ENCODE measurements around the gene SLC25A10.
A peak's percentile ranks its signal among the peaks of the same experiment; 100 is the strongest.

Gene SLC25A10

DNA sequence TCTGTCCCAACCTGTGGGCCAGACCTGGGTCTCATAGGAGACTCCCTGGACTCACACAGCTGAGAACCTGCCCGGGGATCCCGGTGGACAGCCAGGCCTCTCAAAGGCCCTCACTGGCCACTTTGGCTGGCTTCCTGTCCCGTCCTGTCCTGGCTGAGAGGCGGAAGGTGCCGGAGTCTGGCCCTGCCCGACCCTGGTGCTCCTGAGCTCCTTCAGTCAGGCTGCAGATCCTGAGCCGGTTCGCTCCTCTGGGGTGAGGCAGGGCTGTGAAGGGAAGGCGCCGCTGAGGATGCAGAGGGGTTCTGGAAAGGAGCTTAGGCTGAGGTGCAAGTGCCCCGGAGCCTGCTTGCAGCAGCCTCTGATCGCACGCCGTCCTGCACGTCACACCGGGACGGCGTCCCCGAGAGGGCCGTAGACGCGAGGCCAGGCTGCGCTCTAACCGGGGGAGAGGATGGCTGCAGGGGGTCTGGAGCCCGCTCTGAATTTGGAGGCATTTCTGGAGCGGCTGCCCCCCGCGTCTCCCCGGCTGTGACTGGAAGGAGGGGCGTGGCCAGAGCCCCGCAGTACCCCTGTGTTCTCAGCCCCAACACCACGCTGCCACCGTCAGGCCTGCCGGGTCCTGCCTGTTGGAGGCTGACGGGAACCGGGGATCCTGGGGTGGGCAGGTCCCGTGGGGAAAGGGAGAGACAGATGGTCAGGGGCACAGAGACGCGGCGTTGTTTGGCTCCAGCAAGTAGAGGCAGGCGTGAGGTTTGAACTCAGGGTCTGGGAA lies 24.1 kb upstream of the SLC25A10 start:
- no peak for DNase-seq (ENCODE audit: low spot score)

DNA sequence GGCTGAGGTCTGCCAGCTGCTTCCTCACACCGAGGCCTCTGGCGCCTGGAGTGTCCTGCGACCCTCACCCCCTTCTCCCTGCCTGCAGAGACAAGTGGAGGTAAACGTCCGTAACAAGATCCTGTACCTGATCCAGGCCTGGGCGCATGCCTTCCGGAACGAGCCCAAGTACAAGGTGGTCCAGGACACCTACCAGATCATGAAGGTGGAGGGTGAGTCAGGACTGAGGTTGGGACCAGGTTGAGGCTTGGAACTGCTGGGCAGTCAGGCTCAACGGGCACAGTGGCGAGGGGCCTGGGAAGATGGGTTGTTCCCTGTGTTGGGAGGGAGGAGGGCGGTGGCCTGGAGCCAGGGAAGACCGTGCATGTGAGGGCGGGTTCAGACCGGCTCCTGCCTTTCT lies 23.5 kb upstream of the SLC25A10 start:
- no peak for DNase-seq (ENCODE audit: low spot score)

GRCh38 chr17:81690066-81690465 lies 22.0 kb upstream of the SLC25A10 start:
- no peak for DNase-seq (ENCODE audit: low spot score)

DNA sequence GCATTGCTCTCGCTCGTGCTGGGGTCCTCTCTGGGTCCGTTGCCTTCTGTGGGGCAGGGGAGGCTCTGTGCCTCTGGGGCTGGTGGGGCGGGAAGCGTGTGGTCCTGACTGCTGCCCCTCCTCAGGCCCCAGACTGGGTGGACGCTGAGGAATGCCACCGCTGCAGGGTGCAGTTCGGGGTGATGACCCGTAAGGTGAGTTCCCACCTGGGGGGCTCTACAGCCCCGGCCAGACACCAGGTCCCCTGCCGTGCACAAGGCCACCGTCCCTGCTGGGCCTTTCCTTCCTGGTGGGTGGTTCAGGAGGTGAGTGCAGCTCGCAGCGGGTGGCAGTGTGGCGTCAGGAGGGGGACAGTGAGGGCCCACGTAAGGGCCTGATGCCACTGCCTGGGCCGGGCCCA lies 21.5 kb upstream of the SLC25A10 start:
- no peak for DNase-seq (ENCODE audit: low spot score)

DNA sequence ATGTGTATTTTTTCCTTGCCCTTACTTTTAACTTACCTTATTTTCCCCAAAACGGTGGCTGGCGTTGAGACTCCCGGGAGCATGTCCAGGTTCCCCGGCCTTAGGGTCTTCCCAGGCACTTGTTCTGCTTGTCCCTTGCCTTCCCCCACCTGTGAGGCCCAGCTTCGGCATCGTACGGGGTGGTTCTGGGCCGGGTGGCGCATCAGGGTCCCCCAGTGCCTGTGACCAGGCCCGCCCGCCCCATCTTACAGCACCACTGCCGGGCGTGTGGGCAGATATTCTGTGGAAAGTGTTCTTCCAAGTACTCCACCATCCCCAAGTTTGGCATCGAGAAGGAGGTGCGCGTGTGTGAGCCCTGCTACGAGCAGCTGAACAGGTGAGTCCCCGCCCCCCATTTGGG lies 20.9 kb upstream of the SLC25A10 start:
- DNase-seq (ENCODE audit: low spot score): no peak

GRCh38 chr17:81691608-81692007 lies 20.5 kb upstream of the SLC25A10 start:
- DNase-seq (ENCODE audit: low spot score): no peak

- DNase-seq (ENCODE audit: low spot score): peak; percentile 40
Measured at GRCh38 chr17:81693509-81694210, 18.4 kb upstream of the SLC25A10 start.

GRCh38 chr17:81694810-81695209 lies 17.3 kb upstream of the SLC25A10 start:
- no peak for DNase-seq (ENCODE audit: low spot score)

GRCh38 chr17:81695211-81695610 lies 16.9 kb upstream of the SLC25A10 start:
- no peak for DNase-seq (ENCODE audit: low spot score)

GRCh38 chr17:81695801-81696200 lies 16.3 kb upstream of the SLC25A10 start:
- DNase-seq (ENCODE audit: low spot score): no peak

DNA sequence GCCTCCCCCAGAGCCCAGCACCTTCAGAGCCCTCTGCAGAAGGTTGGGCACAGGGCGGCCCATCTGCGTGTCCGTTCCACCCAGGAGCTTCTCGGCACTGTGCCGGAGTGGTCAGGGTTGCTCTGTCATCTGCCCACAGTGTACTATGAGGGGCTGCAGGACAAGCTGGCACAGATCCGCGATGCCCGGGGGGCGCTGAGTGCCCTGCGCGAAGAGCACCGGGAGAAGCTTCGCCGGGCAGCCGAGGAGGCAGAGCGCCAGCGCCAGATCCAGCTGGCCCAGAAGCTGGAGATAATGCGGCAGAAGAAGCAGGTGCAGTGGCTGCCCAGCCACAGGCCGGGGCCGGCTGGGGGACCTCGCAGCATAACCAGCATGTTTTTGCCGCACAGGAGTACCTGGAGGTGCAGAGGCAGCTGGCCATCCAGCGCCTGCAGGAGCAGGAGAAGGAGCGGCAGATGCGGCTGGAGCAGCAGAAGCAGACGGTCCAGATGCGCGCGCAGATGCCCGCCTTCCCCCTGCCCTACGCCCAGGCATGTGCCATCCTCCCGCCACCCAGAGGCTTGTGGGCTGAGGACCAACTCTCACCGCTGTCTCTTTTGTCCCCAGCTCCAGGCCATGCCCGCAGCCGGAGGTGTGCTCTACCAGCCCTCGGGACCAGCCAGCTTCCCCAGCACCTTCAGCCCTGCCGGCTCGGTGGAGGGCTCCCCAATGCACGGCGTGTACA lies 15.7 kb upstream of the SLC25A10 start:
- no peak for DNase-seq (ENCODE audit: low spot score)

DNA sequence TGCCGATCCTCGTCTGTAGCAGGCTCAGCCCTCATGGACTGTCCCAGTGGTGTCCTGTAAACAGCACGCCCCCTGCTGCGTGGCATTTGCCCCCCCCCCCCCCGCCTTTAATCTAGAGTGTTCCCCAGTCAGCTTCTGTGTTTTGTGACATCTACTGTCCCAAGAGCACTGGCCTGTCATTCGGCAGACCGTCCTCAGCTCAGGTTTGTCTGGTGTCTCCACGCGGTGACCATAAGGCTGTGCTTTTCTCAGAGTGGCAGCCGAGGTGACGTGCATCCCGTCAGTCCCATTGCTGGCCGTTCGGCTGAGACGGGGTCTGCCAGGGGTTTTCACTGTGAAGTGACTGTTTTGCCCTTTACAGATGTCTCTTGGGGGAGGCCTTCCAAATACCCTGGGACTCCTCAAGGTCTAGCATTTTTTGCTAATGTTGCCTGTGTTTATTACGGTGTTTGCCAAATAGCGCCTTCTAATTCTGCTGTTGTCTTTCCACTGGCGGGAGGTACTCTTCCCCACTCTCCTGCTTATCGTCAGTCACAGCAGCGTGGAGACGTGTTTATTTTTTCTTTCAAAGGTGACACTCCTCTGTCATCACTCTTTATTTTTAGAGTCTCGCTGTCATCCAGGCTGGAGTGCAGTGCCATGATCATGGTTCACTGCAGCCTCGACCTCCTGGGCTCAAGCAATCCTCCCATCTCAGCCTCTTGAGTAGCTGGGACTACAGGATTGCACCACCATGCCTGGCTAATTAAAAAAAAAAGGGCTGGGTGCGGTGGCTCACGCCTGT lies 14.6 kb upstream of the SLC25A10 start:
- DNase-seq (ENCODE audit: low spot score): no peak

- no peak for DNase-seq (ENCODE audit: low spot score)
Measured at GRCh38 chr17:81700353-81701287, 11.5 kb upstream of the SLC25A10 start.

GRCh38 chr17:81701288-81702071 lies 10.6 kb upstream of the SLC25A10 start:
- peak; percentile 64 for DNase-seq (ENCODE audit: low spot score)

GRCh38 chr17:81702934-81703746 lies 8.9 kb upstream of the SLC25A10 start, which contains the start of gene MRPL12:
MRPL12 (plus strand) TSS chr17:81703367; CDS start chr17:81703502, 135 bp downstream.
- peak; percentile 95 for DNase-seq (ENCODE audit: low spot score)

GRCh38 chr17:81703747-81704654 lies 8.1 kb upstream of the SLC25A10 start:
- DNase-seq (ENCODE audit: low spot score): peak; percentile 37

GRCh38 chr17:81705518-81706231 lies 6.4 kb upstream of the SLC25A10 start:
- no peak for DNase-seq (ENCODE audit: low spot score)

Measured in NAMALWA (cell line).